Mucosa of rectum (tissue), 2 donors: ENCODE data around the gene SKAP1.
"Not testable (repeated sequence)": the region's sequence is repeated elsewhere in the genome, so short reads cannot be mapped to it uniquely, and the experiment has no call there.

Source experiments
- H3K27ac ChIP-seq, 2 donors: one replicate each; pipeline ENCODE4 v1.7.0; 2013; ENCODE audit warnings: inconsistent platforms in 2 of 2, low read depth in 2 of 2, low read length in 2 of 2
- H3K27me3 ChIP-seq, 2 donors: one replicate each; pipeline ENCODE4 v1.7.0; 2013; ENCODE audit warnings: low read length in 2 of 2; ENCODE audit not compliant: control insufficient read depth in 2 of 2, insufficient read depth in 2 of 2
- H3K36me3 ChIP-seq, 2 donors: one replicate each; pipeline ENCODE4 v1.7.0; 2013; ENCODE audit warnings: low read length in 2 of 2; ENCODE audit not compliant: control insufficient read depth in 2 of 2, insufficient read depth in 2 of 2
- H3K4me1 ChIP-seq, 2 donors: one replicate each; pipeline ENCODE4 v1.7.0; 2013; ENCODE audit warnings: low read length in 2 of 2, mild to moderate bottlenecking in 1 of 2; ENCODE audit not compliant: control insufficient read depth in 2 of 2, insufficient read depth in 2 of 2
- H3K4me3 ChIP-seq, 2 donors: one replicate each; pipeline ENCODE4 v1.7.0; 2013; ENCODE audit warnings: low read length in 2 of 2
- H3K9ac ChIP-seq, 2 donors: one replicate each; pipeline ENCODE4 v1.7.0; 2013; ENCODE audit warnings: low read length in 2 of 2, low read depth in 1 of 2, mild to moderate bottlenecking in 1 of 2
- H3K9me3 ChIP-seq, 2 donors: one replicate each; pipeline ENCODE4 v1.7.0; 2013; ENCODE audit warnings: low read length in 2 of 2; ENCODE audit not compliant: control insufficient read depth in 2 of 2
- donor health status: healthy.
- donor health status: Normal muscosa, but diverticular disease.

Gene SKAP1

DNA sequence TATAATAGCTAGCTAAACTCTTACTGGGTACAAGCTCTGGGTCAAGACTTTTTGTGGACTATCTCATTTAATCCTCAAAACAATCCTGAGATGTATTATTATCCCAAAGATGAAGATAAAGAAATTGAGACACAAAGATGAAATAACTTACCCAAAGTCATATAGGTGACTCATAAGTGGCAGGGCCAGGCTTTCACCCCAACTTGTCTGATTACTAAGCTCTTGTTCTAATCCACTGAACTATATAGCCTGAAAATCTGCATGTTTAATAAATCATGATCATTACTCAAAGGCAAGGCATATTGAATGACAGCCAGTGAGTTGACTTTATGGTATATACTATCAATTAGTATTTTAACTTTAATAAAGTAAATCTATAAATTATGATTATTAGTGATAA lies 77.4 kb downstream of the SKAP1 start:
- Histone ChIP-seq H3K4me1 (peaks cover 0 to under 1% of the 10 kb centered on the region in 2 donors), H3K27me3 (no peaks in the 10 kb centered on the region), H3K27ac (no peak overlapping the region), H3K36me3 (no peaks in the 10 kb centered on the region), H3K4me3 (no peak overlapping the region), H3K9ac (no peak overlapping the region), H3K9me3 (no peaks in the 10 kb centered on the region)

DNA sequence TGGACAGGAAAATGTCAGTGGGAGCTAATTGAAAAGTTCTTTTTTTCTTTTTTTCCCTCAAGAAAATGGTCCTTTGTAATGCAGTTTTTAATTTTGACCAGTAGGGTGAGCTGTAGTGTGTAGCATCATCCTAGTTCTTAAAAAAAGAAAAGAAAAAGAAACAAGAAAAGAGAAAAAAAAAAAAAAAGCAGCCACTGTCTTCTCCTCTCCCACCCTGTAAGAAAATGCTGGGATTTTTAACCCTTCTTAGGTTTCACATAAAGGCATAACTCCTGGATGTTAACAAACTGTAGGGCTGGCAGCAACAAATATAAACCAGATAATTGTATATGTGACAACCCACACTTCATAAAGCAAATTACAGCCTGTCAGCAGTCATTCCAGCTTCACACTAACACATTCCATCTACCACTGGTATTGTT lies 78.1 kb downstream of the SKAP1 start:
- no peaks in the 10 kb centered on the region for H3K9me3 ChIP-seq
- H3K27ac ChIP-seq, result no peak overlapping the region
- H3K27me3 ChIP-seq, result no peaks in the 10 kb centered on the region
- no peak overlapping the region for H3K4me3 ChIP-seq
- no peak overlapping the region for H3K9ac ChIP-seq
- no peaks in the 10 kb centered on the region for H3K36me3 ChIP-seq
- H3K4me1 ChIP-seq, result peaks cover 0 to 2% of the 10 kb centered on the region in 2 donors

GRCh38 chr17:48348352-48348751 lies 81.7 kb downstream of the SKAP1 start:
- Histone ChIP-seq H3K27me3 (no peaks in the 10 kb centered on the region), H3K9me3 (no peaks in the 10 kb centered on the region), H3K9ac (no peak overlapping the region), H3K27ac (no peak overlapping the region), H3K36me3 (no peaks in the 10 kb centered on the region), H3K4me1 (peaks cover 0 to 2% of the 10 kb centered on the region in 2 donors), H3K4me3 (no peak overlapping the region)

DNA sequence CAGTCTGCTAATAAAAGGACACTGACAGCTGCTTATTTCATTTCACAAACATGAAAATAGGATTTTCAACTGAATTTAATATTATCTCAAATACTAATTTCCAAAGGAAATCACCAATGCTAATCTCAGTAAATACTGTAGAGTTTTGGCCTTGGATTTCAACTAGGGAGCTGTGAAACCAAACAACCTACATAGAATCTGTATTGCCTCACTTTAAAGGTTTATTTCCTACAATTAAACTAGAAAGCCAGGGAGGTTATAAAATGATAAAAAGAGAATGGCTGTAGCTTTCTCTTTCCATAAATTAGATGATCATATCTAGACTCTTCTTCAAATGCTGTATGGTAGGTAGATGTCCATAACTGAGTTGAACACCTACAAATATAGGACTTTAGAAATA lies 82.8 kb downstream of the SKAP1 start:
- Histone ChIP-seq H3K4me1 (peaks cover 0 to 2% of the 10 kb centered on the region in 2 donors), H3K4me3 (no peak overlapping the region), H3K9ac (no peak overlapping the region), H3K36me3 (no peaks in the 10 kb centered on the region), H3K27ac (no peak overlapping the region), H3K27me3 (no peaks in the 10 kb centered on the region), H3K9me3 (no peaks in the 10 kb centered on the region)

DNA sequence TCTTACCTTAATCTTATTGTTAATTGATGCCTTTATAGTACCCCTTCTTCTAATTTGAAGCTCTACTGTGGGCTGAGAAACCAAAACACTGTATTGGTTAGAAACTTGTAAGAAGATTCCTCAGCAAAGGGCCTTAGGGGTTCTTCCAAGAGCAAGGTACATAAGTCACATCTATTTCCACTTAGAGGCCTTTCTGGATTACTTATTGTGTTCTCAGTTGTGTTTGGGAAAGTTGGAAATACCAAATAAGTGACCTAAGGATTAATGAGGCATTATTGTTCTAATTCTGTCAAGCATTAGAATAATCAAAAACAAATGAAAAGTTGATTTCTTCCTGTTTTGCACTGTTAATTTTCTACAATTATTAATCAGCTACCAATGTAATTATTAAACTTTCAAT lies 85.8 kb downstream of the SKAP1 start:
- H3K27ac ChIP-seq, result no peak overlapping the region
- H3K27me3 ChIP-seq, result no peaks in the 10 kb centered on the region
- no peak overlapping the region for H3K9ac ChIP-seq
- no peaks in the 10 kb centered on the region for H3K36me3 ChIP-seq
- peaks cover 0 to 2% of the 10 kb centered on the region in 2 donors for H3K4me1 ChIP-seq
- H3K9me3 ChIP-seq, result no peaks in the 10 kb centered on the region
- no peak overlapping the region for H3K4me3 ChIP-seq

DNA sequence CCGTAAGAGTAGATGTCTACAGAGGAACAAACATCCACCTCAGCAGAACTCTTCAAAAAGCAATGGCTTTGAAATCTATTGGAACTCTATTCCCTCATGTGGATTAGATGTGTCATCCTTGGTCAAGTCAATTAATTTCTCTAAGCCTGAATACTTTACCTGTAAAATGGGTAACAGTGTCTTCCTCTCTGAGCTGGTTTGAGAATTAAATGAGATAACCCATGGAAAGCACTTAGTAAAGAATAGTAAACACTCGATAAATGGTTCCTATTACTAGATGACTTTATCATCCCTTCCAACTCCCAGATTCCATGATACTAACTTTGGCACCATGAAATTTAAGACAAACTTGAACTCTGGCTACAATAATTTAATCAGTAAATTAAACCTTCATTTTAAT lies 89.1 kb downstream of the SKAP1 start:
- H3K36me3 ChIP-seq, result no peaks in the 10 kb centered on the region
- H3K4me3 ChIP-seq, result no peak overlapping the region
- H3K9ac ChIP-seq, result no peak overlapping the region
- peaks cover 0 to 4% of the 10 kb centered on the region in 2 donors for H3K4me1 ChIP-seq
- H3K27ac ChIP-seq, result no peak overlapping the region
- H3K9me3 ChIP-seq, result no peaks in the 10 kb centered on the region
- H3K27me3 ChIP-seq, result no peaks in the 10 kb centered on the region

- no peak overlapping the region for H3K9ac ChIP-seq
- H3K27ac ChIP-seq, result no peak overlapping the region
- no peaks in the 10 kb centered on the region for H3K36me3 ChIP-seq
- no peaks in the 10 kb centered on the region for H3K27me3 ChIP-seq
- H3K4me3 ChIP-seq, result no peak overlapping the region
- peaks cover 0 to 4% of the 10 kb centered on the region in 2 donors for H3K4me1 ChIP-seq
- H3K9me3 ChIP-seq, result no peaks in the 10 kb centered on the region
Observed at GRCh38 chr17:48338720-48339119, 91.3 kb downstream of the SKAP1 start.

- not testable (repeated sequence) for H3K9me3 ChIP-seq, H3K4me3 ChIP-seq, H3K36me3 ChIP-seq, H3K27ac ChIP-seq, H3K9ac ChIP-seq, H3K4me1 ChIP-seq, H3K27me3 ChIP-seq
Observed at GRCh38 chr17:48337903-48338302, 92.1 kb downstream of the SKAP1 start.

- no peaks in the 10 kb centered on the region for H3K27me3 ChIP-seq
- peaks cover 0 to 4% of the 10 kb centered on the region in 2 donors for H3K4me1 ChIP-seq
- H3K27ac ChIP-seq, result no peak overlapping the region
- no peak overlapping the region for H3K9ac ChIP-seq
- H3K9me3 ChIP-seq, result no peaks in the 10 kb centered on the region
- H3K36me3 ChIP-seq, result no peaks in the 10 kb centered on the region
- H3K4me3 ChIP-seq, result no peak overlapping the region
Observed at GRCh38 chr17:48336986-48337385, 93.0 kb downstream of the SKAP1 start.

GRCh38 chr17:48335858-48336500 lies 94.0 kb downstream of the SKAP1 start:
- Histone ChIP-seq H3K27me3 (no peaks in the 10 kb centered on the region), H3K9ac (no peak overlapping the region)

More at GRCh38 chr17:48335858-48336500, 94.0 kb downstream of the SKAP1 start:
- Histone ChIP-seq H3K4me1 (peaks cover 0 to 4% of the 10 kb centered on the region in 2 donors), H3K27ac (no peak overlapping the region), H3K4me3 (no peak overlapping the region), H3K9me3 (no peaks in the 10 kb centered on the region), H3K36me3 (no peaks in the 10 kb centered on the region)
